GM21447 (cell line): ENCODE results near the gene CEP76.
"Not testable (repeated sequence)": the region's sequence is repeated elsewhere in the genome, so short reads cannot be mapped to it uniquely, and the experiment has no call there.

ENCODE experiments used
- ATAC-seq: cut with Tn5 transposase; IDR thresholded peaks from one replicate; pipeline ENCODE4 v1.9.1; 2021; ENCODE audit not compliant: unreplicated experiment

CEP76 gene

GRCh38 chr18:12645254-12645653 is 57.3 kb downstream of the CEP76 start:
- no peak for ATAC-seq

DNA sequence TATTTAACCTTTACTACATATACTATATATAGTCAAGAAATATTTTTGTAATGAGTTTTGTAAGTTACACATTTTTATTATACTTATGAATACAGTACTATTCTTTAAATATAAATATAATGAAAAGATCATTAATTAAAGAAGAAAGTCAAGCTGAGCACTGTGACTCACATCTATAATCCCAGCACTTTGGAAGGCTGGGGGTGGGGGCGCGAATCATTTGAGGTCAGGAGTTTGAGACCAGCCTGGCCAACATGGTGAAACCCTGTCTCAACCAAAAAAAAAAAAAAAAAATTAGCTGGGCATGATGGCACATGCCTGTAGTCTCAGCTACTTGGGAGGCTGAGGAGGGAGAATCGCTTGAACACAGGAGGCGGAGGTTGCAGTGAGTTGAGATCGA is 58.8 kb downstream of the CEP76 start:
- ATAC-seq = not testable (repeated sequence)

GRCh38 chr18:12640881-12641200 is 61.7 kb downstream of the CEP76 start:
- no peak for ATAC-seq

DNA sequence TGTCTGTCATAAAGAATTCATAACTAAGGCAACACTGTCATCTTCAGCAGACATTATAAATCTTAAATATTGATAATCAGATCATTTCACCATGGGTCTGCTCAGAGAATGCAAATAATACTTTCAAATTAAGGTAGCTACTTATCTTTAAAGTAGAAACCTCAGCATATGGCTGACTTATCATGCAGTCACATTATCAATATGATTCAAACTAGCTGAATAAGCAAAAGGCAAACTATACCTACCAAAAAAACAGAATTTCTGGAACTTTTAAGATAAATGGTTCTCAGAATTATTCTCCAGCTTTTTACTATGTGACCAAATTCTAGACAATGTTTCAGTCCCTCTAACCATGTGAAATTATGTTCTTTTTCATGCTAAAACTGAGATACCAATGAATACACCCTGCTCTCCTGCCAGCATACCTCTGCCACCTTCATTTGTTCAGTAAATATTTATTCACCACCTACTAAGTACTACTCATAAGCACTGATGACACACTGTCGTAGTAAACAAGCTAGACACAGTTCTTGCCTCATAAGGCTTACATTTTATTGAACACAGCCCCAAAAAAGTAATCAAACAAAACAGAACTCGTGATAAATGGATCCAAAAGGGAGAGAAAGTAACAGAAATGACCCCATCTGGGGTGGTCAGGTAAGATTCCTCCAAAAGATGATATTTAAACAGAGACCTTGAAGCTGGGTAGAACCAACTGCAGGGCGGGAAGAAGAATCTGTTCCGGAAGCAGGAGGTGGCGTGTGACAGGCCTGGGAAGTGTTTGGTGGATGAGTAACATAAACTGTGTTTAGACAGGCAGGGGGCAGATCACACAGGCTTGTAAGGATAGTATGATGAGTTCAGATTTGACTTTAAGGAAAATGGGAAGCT is 62.3 kb downstream of the CEP76 start:
- ATAC-seq = no peak

- ATAC-seq = no peak
Observed at GRCh38 chr18:12638644-12639124, 63.8 kb downstream of the CEP76 start.

- ATAC-seq = no peak
Observed at GRCh38 chr18:12637901-12638643, 64.5 kb downstream of the CEP76 start.

DNA sequence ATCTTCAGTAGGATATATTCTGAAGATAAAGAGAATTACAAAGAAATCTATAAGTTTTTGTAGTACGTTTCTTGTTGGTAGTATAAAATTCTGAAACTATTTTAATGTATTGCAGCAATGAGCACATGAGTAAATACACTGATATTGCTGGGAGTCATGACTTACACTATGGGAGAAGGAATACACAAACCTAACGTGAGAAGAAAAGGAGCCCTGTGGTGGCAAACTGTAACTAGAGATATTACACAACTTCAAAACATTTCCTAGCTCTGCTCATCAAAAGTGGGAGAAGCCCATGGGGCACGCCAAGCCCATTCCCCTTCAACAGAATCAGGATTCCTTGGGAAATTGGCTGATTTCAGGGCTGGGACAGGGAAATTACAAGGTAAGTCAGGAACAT is 65.1 kb downstream of the CEP76 start:
- ATAC-seq = no peak

DNA sequence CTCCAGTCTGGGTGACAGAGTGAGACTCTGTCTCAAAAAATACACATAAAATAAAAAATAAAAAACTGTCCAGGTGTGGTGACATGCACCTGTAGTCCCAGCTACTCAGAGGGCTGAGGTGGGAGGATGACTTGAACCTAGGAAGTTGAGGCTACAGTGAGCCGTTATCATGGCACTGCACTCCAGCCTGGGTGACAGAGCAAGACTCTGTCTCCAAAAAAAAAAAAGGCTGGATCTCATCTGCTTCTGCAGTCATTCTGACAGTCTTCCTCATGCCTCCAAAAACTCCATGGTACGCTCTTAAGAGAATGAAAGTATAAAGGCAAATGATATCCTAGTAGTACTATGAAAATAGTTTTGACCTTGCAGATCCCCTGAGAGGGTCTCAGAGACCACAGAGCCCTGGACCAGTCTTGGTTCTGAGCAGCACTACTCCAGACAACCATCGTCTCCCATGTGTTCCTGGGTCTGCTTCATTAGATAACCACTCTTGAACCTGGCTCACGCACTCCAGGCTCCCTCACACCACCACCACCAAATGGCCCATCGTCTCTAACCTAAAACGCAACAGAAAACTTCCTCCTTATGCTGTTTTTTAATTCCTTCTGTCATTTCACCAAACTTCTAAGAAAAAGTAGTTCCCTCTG is 70.6 kb downstream of the CEP76 start:
- no peak for ATAC-seq

GRCh38 chr18:12630136-12630535 is 72.4 kb downstream of the CEP76 start:
- ATAC-seq = no peak

DNA sequence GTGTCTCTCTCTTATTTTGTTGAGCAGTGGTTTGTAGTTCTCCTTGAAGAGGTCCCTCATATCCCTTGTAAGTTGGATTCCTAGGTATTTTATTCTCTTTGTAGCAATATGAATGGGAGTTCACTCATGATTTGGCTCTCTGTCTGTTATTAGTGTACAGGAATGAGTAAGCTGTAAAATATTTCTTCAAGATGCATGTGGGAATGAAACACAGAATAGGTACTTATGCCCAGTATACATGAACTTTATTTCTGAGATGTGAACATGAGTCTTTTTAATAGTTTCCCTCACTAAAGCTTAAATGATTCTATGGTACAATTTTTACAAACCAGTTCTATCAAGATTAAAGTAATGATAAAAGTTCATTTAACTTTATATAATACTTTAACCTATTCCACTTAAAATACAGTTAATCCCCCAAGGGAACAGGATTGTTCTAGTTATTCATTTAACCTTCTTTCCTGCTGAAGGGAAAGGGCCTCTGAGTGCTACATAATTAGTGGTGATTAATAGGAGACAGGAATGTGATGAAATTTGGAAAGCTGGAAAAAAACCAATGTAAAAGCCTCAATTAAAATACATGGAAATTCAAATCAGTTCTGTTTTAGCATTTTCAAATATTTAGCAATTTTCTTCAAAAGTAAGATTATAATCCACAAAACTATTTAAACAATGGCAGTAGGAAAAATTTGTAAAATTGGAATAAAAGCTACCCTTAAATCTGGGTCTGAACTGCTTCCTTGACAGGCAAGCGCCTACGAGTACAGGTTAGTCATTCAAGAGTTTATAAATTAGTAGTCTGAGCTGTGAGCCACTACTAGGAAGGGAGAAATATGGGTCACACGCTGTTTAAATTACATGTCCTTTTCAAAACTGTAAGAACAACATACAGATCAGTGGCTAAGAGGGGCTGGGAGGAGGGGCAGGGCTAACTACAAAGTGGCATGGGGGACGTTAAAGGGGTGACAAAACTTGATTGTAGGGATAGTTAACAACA is 73.5 kb downstream of the CEP76 start:
- ATAC-seq = no peak

- ATAC-seq = not testable (repeated sequence)
Observed at GRCh38 chr18:12627199-12627598, 75.3 kb downstream of the CEP76 start.

- no peak for ATAC-seq
Observed at GRCh38 chr18:12625241-12625640, 77.3 kb downstream of the CEP76 start.
